Cardiac muscle cell (in vitro differentiated cells and primary cell): ENCODE data around the gene PRRX2. TPM values are rescaled to one million over a fixed set of nuclear protein-coding genes. Genes with fewer than 3 reads are reported as not detected.
A peak's percentile ranks its signal among the peaks of the same experiment; 100 is the strongest.

ENCODE experiments used
- DNase-seq, 2 donors: peaks; one replicate each; pipeline versions ENCODE4 v3.0.0 to v3.0.0-alpha.2; 2010 to 2017; ENCODE audit warnings: low read depth in 1 of 2, low spot score in 1 of 2
- H3K27ac ChIP-seq: fragments of 200-600 bp; sonication (generic); 2 replicates; pipeline ENCODE4 v1.5.1; 2016
- H3K27me3 ChIP-seq: fragments of 200-600 bp; sonication (generic); 2 replicates; pipeline ENCODE4 v1.6.0; 2016; ENCODE audit warnings: control low read depth
- H3K36me3 ChIP-seq: fragments of 200-600 bp; sonication (generic); 2 replicates; pipeline ENCODE4 v1.5.1; 2016; ENCODE audit warnings: control low read depth
- H3K4me1 ChIP-seq: fragments of 200-600 bp; sonication (generic); 2 replicates; pipeline ENCODE4 v1.8.1; 2017; ENCODE audit warnings: low read depth, mild to moderate bottlenecking, mixed run types
- H3K4me3 ChIP-seq: fragments of 200-600 bp; sonication (generic); 2 replicates; pipeline ENCODE4 v1.5.1; 2016; ENCODE audit warnings: mild to moderate bottlenecking
- H3K9me3 ChIP-seq: fragments of 200-600 bp; sonication (generic); 2 replicates; pipeline ENCODE4 v1.5.1; 2017; ENCODE audit warnings: low read depth, mild to moderate bottlenecking, control low read depth
- polyA plus RNA-seq: library from polyadenylated mRNA; unstranded; fragments of >200 nt; fragmentation: Nextera tagmentation; extraction: Ambion mirVana; gene quantifications from 2 replicates; pipeline ENCODE4 v1.2.1, GENCODE V29; 2016
- total RNA-seq: library from RNA; depleted of rRNA; stranded (reverse); fragments of >200 nt; gene quantifications from 2 replicates; pipeline ENCODE4 v1.2.3, GENCODE V29; 2016
- TF ChIP-seq, protein P1 (sequence below): IDR thresholded peaks from 2 replicates; pipeline ENCODE4 v1.5.1; 2012; ENCODE audit warnings: low read depth, mild to moderate bottlenecking, low read length

Gene PRRX2
- total and polyA plus RNA-seq, 2 experiments from 2014 or later, result 3.0 to 10.2 TPM

DNA sequence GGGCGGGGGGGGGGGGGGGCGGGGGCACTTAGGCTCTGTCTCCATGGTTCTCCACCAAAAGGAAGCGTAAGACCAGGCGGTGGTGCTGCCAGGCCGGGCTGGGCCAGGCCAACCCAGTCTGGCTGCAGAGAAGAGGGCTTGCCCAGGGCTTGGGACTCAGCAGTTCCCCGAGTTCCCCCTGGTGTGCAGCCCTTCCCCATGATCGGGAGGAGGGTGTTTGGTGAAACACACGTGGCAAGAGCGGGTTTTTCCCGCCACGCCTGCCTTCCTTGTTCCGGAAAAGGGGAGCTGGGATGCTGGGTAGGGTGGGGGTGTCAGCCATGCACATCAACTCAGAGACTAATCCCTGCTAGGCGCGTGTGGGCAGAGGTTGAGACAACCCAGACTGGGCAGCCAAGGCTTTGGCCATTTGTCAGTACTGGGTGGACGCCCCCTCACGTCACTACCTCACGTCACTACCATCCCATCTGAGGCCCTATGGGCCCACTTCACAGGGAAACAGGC, 32.9 kb downstream of the PRRX2 start:
- TF ChIP-seq, protein P1, sequence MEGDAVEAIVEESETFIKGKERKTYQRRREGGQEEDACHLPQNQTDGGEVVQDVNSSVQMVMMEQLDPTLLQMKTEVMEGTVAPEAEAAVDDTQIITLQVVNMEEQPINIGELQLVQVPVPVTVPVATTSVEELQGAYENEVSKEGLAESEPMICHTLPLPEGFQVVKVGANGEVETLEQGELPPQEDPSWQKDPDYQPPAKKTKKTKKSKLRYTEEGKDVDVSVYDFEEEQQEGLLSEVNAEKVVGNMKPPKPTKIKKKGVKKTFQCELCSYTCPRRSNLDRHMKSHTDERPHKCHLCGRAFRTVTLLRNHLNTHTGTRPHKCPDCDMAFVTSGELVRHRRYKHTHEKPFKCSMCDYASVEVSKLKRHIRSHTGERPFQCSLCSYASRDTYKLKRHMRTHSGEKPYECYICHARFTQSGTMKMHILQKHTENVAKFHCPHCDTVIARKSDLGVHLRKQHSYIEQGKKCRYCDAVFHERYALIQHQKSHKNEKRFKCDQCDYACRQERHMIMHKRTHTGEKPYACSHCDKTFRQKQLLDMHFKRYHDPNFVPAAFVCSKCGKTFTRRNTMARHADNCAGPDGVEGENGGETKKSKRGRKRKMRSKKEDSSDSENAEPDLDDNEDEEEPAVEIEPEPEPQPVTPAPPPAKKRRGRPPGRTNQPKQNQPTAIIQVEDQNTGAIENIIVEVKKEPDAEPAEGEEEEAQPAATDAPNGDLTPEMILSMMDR, result no peak
- Histone ChIP-seq H3K4me1 (no peaks in the 10 kb centered on the region), H3K27ac (no peak overlapping the region), H3K9me3 (no peaks in the 10 kb centered on the region), H3K27me3 (no peaks in the 10 kb centered on the region), H3K4me3 (no peak overlapping the region), H3K36me3 (no peaks in the 10 kb centered on the region)
- DNase-seq, result peak in 1 of 2 donors; percentile 20

DNA sequence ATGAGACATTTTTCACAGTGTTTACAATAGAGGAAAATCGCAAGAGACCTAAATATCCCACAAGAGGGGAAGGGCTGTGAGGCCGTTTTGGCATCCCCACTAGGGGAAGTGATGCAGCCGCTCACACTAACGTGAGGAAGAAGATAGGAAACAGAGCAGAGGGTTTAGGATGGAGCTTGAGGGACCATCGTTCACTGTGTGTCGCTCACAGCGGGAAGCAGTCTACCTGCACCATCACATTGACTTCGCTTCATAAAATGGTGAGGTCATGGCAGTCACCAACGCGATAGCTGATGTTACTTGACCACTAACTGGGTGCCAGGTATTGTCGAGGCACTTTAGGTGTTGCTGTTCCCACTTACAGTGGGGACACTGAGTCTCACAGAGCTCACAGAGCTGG, 35.6 kb downstream of the PRRX2 start:
- DNase-seq, result no peak
- Histone ChIP-seq H3K4me1 (no peaks in the 10 kb centered on the region), H3K36me3 (no peaks in the 10 kb centered on the region), H3K4me3 (no peak overlapping the region), H3K27ac (no peak overlapping the region), H3K9me3 (no peaks in the 10 kb centered on the region), H3K27me3 (no peaks in the 10 kb centered on the region)
- TF ChIP-seq, protein P1, result no peak

DNA sequence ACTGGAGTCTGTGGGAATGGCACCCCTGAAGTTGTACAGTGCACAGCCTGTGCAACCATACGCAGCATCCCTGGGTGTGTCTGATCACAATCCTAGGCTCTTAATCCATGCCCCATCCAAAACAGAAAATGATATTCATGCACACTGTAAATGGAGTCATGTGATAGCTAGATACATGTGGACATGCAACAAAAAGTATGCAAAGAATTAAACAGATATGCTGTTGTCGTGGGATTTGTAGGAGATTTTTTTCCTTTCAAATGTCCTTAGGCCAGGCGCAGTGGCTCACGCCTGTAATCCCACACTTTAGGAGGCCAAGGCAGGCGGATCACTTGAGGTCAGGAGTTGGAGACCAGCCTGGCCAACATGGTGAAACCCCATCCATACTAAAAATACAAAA, 36.1 kb downstream of the PRRX2 start:
- Histone ChIP-seq H3K27ac (no peak overlapping the region), H3K9me3 (no peaks in the 10 kb centered on the region)

DNA sequence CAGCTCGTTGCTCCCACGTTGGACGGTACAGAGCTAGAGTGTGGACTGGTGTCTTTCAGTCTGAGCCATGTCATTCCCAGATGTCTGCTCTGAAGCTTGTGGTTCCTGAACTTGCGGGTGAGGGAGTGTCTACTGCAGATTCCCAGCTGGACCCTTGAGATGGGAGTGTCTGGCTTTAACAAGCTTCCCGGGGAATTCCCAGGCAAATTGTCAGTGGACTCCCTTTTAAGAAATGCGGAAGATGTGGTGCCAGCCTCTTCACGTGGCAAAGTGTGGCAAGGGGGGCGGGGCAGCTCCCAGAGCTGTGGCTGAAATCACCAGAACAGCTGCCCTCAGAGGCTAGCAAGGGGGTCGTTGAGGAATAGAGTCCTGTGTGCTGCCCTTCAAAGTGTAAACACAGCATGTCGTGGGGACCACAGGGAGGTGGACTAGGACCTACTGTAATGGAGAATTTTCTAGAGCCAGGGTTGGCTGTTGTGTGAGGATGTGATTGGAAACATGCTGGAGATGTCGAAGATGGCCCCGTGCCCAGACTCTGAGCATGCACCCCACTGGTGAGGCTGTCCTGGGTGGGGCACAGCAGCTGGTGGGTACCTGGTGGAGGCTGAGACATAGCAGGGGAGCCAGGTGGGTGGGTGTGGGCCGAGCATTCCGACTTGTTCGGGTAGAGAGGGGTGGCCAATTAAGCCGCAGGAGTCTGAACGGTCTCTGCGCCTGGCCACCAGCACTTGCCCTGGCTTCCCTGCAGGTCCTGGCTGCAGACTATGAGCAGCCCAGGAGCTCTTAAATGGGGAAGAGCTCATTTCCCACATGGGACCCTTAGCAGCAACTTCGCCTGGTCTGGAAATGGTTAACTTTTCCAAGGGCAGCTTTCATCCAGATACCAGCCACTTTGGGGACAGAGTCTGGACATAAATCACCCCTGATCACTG, 37.4 kb downstream of the PRRX2 start:
- H3K4me1 ChIP-seq, result no peaks in the 10 kb centered on the region
- no peaks in the 10 kb centered on the region for H3K9me3 ChIP-seq
- H3K36me3 ChIP-seq, result no peaks in the 10 kb centered on the region
- H3K27me3 ChIP-seq, result no peaks in the 10 kb centered on the region
- TF ChIP-seq, protein P1, result no peak
- no peak overlapping the region for H3K4me3 ChIP-seq
- peak in 1 of 2 donors; percentile 57 for DNase-seq
- no peak overlapping the region for H3K27ac ChIP-seq

More for the DNA sequence above, 36.1 kb downstream of the PRRX2 start:
- no peak for DNase-seq
- Histone ChIP-seq H3K36me3 (no peaks in the 10 kb centered on the region), H3K27me3 (no peaks in the 10 kb centered on the region), H3K4me3 (no peak overlapping the region), H3K4me1 (no peaks in the 10 kb centered on the region)
- TF ChIP-seq, protein P1, result no peak

DNA sequence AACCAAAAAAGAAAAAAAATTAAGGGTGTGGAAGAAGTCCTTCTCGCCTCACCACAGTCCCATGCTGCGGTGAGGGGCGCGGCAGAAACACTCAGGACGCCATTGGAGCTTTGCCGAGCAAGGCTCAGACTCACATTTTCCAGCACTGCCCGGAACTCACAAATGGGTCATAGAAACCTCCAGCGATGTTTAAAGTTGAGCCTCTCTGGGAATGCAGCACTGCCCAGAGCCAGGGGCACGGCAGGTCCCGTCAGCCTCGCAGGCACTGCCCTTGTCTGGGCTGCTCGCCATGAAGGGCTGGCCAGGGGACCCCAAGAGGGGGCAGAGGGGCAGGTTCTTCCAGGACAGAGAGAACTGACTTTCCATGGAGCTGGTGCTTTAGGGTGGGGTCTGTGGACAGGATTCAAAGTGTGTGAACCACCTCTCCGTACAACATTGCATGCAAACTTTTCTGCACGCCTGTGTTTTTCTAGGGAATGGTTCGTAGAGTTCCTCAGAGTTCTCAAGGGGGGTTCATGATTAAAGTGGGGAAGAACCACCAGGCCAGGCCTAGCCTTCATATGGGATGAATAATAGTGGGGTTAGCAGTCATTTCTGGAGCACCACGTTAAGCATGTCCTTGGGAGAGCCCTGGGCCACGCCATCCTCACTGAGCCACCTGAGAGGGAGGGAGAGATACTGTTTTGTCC, 38.4 kb downstream of the PRRX2 start:
- TF ChIP-seq, protein P1, result no peak
- no peak overlapping the region for H3K27ac ChIP-seq
- peak in 1 of 2 donors; percentile 46 for DNase-seq

More for the DNA sequence above, 38.4 kb downstream of the PRRX2 start:
- H3K4me3 ChIP-seq, result no peak overlapping the region
- no peaks in the 10 kb centered on the region for H3K27me3 ChIP-seq
- H3K36me3 ChIP-seq, result no peaks in the 10 kb centered on the region
- peaks cover 7% of the 10 kb centered on the region for H3K4me1 ChIP-seq
- H3K9me3 ChIP-seq, result no peaks in the 10 kb centered on the region
